Activated T-cell treated with anti-CD3 and anti-CD28 coated beads for 1 hour (primary cell): ENCODE results near the gene HPS5.

Experiments used
- DNase-seq: peaks from one replicate; pipeline ENCODE4 v3.0.0-alpha.2; 2020; ENCODE audit warnings: low read depth

Gene HPS5

GRCh38 chr11:18235394-18236334 is 86.3 kb downstream of the HPS5 start:
- DNase-seq, result no peak

DNA sequence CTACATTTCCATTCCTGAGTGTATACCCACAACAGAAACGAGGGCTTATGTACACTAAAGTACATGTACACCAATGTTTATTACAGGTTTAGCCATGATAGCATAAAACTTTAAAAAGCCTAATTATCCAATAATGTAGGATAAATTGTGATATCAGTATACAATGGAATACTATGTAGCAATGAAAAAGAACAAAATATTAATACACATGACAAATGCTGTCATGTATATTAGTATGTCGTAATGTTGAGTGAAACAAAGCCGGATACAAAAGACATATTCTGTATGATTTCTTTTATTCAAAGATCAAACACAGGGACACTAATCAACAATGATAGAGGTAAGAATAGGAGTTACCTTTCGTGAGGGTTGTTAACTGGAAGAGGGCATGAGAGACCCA is 88.0 kb downstream of the HPS5 start:
- DNase-seq, result no peak

GRCh38 chr11:18230859-18231258 is 91.1 kb downstream of the HPS5 start:
- DNase-seq, result no peak

GRCh38 chr11:18229501-18229900 is 92.4 kb downstream of the HPS5 start:
- DNase-seq, result no peak
